MV-4-11 (cell line): Measurements from ENCODE around the gene CREB3L2.
"Not testable (repeated sequence)": the region's sequence is repeated elsewhere in the genome, so short reads cannot be mapped to it uniquely, and the experiment has no call there.

Source experiments
- DNase-seq: peaks from one replicate; lab custom pipeline; 2025; lab: John Stamatoyannopoulos, UW

The CREB3L2 gene

GRCh38 chr7:137933270-137934017 is 68.4 kb downstream of the CREB3L2 start:
- DNase-seq = no peak

- DNase-seq = peak; percentile 28
Measured at GRCh38 chr7:137932881-137933269, 69.0 kb downstream of the CREB3L2 start.

- no peak for DNase-seq
Measured at GRCh38 chr7:137931823-137932222, 70.1 kb downstream of the CREB3L2 start.

GRCh38 chr7:137930581-137930980 is 71.3 kb downstream of the CREB3L2 start:
- DNase-seq = no peak

- DNase-seq = no peak
Measured at GRCh38 chr7:137928626-137929025, 73.3 kb downstream of the CREB3L2 start.

GRCh38 chr7:137927386-137927785 is 74.5 kb downstream of the CREB3L2 start:
- DNase-seq = no peak

- DNase-seq = not testable (repeated sequence)
Measured at GRCh38 chr7:137926206-137926605, 75.7 kb downstream of the CREB3L2 start.

GRCh38 chr7:137925754-137926153 is 76.1 kb downstream of the CREB3L2 start:
- no peak for DNase-seq

GRCh38 chr7:137925091-137925490 is 76.8 kb downstream of the CREB3L2 start:
- no peak for DNase-seq

- DNase-seq = no peak
Measured at GRCh38 chr7:137923380-137923779, 78.5 kb downstream of the CREB3L2 start.

GRCh38 chr7:137920637-137921399 is 81.1 kb downstream of the CREB3L2 start:
- no peak for DNase-seq

- DNase-seq = no peak
Measured at GRCh38 chr7:137919987-137920386, 81.9 kb downstream of the CREB3L2 start.

GRCh38 chr7:137916980-137917645 is 84.8 kb downstream of the CREB3L2 start:
- DNase-seq = no peak

GRCh38 chr7:137916564-137916963 is 85.3 kb downstream of the CREB3L2 start:
- DNase-seq = no peak

- DNase-seq = no peak
Measured at GRCh38 chr7:137915266-137915665, 86.6 kb downstream of the CREB3L2 start.

GRCh38 chr7:137913985-137914384 is 87.9 kb downstream of the CREB3L2 start:
- DNase-seq = no peak

- no peak for DNase-seq
Measured at GRCh38 chr7:137909042-137909441, 92.8 kb downstream of the CREB3L2 start.

GRCh38 chr7:137908106-137908505 is 93.8 kb downstream of the CREB3L2 start:
- DNase-seq = no peak

- DNase-seq = not testable (repeated sequence)
Measured at GRCh38 chr7:137906636-137907035, 95.2 kb downstream of the CREB3L2 start.

GRCh38 chr7:137904833-137905232 is 97.1 kb downstream of the CREB3L2 start:
- DNase-seq = peak; percentile 37

GRCh38 chr7:137903382-137904169 is 98.3 kb downstream of the CREB3L2 start:
- DNase-seq = peak; percentile 76

GRCh38 chr7:137900137-137900536 is 101.7 kb downstream of the CREB3L2 start:
- no peak for DNase-seq
